AG09309 (cell line): ENCODE data around the gene NHLRC4.

Source experiments
- DNase-seq: peaks from one replicate; pipeline ENCODE4 v3.0.0-alpha.2; 2010; ENCODE audit warnings: low read depth
- H3K4me3 ChIP-seq: 2 replicates; pipeline ENCODE4 v1.5.1; 2011; ENCODE audit warnings: mild to moderate bottlenecking, low read depth, low read length, moderate library complexity; ENCODE audit not compliant: control insufficient read depth
- TF ChIP-seq, protein P1 (sequence below): IDR thresholded peaks from 2 replicates; pipeline ENCODE4 v1.5.1; 2011; ENCODE audit warnings: mild to moderate bottlenecking, low read depth, low read length, inconsistent platforms; ENCODE audit not compliant: insufficient read depth, control insufficient read depth; ENCODE audit errors: missing control alignments

NHLRC4 gene

DNA sequence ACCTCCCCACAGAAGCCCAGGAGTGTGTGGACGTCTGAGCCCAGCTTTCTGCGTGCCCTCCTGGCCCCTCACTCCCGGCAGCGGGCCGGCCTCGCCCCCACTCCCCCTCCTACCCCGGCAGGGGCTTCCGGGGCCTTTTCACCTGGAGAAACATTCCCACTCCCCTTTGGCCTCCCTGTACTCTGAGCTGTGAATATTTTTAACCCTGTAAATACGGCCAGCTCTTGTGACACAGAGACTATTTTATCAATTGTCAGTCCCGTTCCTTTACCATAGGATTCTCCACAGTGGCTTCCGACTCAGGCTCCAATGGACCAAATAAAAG, 12.5 kb upstream of the NHLRC4 start:
- H3K4me3 ChIP-seq = no peak overlapping the region
- no peak for DNase-seq
- TF ChIP-seq, protein P1, sequence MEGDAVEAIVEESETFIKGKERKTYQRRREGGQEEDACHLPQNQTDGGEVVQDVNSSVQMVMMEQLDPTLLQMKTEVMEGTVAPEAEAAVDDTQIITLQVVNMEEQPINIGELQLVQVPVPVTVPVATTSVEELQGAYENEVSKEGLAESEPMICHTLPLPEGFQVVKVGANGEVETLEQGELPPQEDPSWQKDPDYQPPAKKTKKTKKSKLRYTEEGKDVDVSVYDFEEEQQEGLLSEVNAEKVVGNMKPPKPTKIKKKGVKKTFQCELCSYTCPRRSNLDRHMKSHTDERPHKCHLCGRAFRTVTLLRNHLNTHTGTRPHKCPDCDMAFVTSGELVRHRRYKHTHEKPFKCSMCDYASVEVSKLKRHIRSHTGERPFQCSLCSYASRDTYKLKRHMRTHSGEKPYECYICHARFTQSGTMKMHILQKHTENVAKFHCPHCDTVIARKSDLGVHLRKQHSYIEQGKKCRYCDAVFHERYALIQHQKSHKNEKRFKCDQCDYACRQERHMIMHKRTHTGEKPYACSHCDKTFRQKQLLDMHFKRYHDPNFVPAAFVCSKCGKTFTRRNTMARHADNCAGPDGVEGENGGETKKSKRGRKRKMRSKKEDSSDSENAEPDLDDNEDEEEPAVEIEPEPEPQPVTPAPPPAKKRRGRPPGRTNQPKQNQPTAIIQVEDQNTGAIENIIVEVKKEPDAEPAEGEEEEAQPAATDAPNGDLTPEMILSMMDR = no peak

DNA sequence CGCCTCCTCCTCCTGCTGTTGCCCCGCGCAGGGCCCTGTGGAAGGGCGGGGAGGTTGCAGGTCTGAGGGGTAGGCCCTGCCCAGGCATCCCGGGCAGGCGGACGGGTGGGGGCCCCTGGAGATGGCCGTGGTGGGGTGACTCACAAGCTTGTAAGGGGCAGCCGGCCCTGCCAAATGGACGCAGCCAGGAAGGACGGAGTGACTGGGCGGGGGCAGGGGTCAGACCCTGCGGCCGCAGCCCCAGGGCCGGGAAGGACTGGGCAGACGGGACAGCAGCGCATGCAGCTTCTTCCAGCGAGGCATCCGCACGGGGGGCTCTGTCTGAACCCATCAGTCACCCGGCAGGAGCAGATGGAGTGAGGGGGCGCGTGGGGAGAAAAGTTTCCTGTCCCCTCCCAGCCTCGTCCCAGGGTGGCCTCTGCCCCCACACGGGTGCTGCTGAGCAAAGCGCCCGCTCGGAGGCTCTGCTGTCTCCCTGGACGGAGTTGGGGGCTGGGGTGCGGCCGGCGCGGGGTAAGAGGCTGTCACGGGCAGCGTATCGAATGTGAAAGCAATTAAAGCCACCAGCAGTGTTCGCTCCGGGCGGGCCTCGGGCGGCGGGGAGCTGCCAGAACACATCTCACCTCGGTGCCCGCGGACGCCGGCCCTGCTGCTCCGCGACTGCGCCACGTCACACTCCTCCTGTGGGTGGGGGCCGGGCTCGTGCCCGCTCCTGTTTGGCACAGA, 12.0 kb upstream of the NHLRC4 start:
- TF ChIP-seq, protein P1 = no peak
- DNase-seq = no peak

DNA sequence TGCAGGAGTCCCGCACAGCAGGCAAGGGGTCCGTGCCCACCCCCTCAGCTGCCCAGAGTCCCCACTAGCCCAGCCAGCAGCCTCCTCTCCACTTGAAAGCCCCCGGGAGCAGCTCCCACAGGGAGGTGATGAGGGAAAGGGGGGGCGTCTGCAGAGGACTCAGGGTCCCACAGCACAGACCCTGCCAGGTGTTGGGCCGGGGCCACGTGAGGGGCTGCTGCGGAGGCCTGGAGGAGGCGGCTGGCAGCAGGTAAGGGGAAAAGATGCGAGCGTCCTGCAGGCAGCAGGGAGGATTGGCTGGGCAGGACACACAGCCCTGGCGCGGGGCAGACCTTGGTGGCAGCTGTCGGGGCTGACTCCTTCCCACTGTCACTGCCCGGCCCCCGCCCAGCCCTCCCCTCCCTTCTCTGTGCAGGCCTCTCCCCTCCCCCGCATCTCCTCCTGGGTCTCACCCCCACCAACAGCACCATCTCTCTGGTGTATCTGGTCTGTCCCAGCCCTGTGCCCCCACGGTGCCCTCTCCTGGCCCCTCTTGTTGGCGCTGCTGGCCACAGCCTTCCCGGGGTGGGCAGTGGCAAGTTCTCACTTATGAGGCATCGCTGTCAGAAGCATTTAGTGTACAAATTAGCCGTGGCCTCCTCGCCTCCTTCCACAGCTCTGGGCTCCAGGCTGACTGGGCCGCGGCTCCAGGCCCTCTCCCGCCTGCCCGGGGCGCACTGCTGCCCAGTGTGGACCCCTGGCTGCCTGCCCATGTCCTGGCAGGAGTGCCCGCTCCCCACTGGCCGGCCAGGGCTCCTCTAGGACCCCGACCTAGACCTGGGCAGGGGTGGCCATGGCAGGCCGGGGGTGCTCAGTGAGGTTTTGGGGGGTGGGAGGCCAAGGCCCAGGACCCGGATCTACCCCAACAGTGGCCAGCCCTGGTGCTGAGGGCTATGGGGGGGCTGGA, 11.0 kb upstream of the NHLRC4 start:
- DNase-seq = no peak
- TF ChIP-seq, protein P1 = no peak
- no peak overlapping the region for H3K4me3 ChIP-seq

More for the DNA sequence above, 12.0 kb upstream of the NHLRC4 start:
- H3K4me3 ChIP-seq = peak overlapping the region; percentile 33

DNA sequence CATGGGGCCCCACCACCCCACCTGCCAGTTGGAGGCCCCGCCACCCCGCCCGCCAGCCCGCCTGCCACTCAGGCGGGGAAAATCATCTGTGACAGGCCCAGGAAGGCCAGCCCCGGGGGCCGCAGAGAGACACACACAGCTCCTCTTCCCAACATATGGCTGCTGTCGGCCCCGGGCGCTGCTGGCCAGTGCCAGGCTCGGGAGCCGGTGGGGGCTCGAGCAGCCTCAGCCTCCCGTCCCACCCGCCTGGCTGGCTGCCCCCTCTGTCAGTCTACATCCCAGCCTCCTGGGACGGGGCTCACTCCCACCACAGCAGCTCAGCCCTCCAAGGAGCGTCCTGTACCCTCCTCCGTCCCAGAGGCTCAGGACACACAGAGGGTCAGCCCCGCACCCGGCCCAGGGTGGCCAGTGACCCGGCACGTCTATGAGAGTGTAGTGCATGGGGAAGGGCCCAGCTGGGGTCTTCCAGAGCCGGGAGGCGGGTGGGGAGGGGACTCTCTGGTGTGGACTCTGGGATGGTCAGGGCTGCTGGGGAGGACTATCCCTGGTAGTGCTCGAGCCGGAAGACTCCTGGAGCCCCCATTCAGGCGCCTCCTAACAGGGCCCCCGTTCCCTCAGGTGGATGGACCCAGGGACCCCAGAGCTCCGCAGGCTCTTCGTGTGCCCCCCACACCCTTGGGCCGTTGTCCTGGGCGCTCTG, 10.2 kb upstream of the NHLRC4 start:
- TF ChIP-seq, protein P1 = no peak
- no peak for DNase-seq
- no peak overlapping the region for H3K4me3 ChIP-seq

DNA sequence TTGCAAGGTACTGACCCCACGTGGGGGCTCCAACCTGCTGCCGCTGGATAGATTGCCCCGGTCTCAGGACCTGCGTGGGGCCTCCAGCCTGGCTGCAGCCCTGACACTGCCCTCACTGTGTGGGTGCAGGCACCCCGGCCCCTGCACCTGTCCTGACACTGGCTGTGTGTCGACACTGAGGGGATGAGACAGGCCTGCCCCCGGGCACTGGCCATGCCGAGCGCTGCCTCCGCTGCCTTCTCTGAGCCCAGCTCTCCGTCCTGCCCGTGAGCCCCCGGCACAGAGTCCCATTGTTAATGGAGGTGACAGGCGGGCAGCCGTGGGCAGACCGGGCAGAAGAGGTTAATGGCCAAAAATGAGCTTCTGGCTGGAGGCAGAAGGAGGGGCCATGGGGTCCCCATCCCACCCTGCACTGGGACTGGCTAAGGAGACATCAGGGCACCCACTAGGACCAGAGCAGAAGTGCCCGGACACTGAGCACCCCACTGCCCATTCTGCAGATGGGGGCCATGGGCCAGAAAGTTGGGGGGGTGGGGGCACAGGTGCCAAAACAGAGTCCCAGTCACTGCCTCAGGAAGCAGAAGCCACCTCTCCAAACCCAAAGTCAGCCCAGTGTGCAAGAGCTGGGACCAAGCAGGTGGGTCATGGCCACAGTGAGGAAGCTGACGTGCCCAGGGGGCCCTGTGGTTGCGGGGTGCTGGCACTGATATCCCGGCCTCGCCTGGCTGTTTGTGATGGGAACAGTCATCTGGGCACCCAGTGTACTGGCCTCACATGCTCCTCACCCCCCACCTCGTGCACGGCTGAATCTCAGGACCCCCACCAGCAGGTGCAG, 9.1 kb upstream of the NHLRC4 start:
- DNase-seq = no peak
- H3K4me3 ChIP-seq = no peak overlapping the region
- TF ChIP-seq, protein P1 = no peak
